ENCODE results near the gene BCS1L.

Gene BCS1L, protein sequence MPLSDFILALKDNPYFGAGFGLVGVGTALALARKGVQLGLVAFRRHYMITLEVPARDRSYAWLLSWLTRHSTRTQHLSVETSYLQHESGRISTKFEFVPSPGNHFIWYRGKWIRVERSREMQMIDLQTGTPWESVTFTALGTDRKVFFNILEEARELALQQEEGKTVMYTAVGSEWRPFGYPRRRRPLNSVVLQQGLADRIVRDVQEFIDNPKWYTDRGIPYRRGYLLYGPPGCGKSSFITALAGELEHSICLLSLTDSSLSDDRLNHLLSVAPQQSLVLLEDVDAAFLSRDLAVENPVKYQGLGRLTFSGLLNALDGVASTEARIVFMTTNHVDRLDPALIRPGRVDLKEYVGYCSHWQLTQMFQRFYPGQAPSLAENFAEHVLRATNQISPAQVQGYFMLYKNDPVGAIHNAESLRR

DNA sequence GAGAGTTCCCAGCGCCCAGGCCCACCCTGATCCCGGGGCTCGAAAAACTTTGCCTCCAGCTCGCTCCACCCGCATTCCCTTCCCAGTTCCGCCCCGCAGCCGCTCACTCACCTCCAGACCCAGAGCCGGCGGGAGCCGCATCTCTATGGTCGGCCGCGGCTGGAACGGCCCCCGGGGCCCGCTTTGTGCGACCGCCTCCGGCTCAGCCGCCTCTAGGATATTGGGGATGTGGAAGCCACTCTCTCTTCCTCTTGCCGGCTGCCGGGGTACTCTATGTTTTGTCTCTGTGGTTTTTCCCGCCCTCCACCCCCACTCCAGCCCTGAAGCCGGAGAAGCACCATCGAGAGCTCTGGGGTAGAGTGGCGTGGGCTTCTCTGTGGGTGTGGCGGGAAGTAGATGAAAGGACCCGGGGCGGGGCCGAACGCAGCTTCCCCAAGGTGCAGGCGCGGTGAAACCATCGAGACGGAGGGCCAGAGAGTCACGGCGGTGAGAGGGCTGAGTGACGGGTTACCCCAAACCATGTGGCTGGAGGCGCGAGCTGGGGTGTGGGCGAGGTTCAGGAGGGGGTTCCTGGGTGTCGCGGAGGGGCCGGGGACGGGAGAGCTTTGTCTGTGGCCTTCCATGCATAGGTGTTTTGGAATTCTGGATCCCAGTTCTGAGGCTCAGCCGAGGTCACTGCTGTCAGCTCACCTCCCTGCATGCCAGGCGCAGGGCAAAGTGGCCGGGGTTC, at the start of gene BCS1L, which contains the start of gene ZNF142:
BCS1L (plus strand) TSS at position 426 of the 730 bp plus-strand sequence. CDS start 1,305 bp downstream, outside the sequence.
ZNF142 (minus strand) TSS at position 366 of the 730 bp plus-strand sequence. CDS start 3,194 bp downstream, outside the sequence.
- H3K4me3 ChIP-seq (ENCODE audit: low read depth, low read length), result peak within 1 kb of the TSS; percentile 94
- DNase-seq (ENCODE audit: low read depth), result peak; percentile 66

DNA sequence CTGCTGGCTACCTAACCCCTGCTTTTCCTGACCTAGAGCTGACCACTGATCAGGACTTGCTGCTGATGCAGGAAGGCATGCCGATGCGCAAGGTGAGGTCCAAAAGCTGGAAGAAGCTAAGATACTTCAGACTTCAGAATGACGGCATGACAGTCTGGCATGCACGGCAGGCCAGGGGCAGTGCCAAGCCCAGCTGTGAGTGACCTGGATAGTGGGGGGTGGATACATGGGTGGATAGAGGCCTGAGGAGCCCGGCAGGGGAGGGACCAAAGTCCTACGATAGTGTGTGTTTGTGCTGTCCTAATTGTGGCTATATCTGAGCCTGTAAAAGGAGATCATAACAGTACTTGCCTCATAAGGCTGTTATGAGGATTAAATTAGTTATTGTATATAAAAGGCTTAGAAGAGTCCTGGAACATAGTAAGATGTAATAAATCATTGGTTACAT, 43.6 kb upstream of the BCS1L start:
- no peak for DNase-seq (ENCODE audit: low read depth)
- H3K4me3 ChIP-seq (ENCODE audit: low read depth, low read length), result no peak overlapping the region

DNA sequence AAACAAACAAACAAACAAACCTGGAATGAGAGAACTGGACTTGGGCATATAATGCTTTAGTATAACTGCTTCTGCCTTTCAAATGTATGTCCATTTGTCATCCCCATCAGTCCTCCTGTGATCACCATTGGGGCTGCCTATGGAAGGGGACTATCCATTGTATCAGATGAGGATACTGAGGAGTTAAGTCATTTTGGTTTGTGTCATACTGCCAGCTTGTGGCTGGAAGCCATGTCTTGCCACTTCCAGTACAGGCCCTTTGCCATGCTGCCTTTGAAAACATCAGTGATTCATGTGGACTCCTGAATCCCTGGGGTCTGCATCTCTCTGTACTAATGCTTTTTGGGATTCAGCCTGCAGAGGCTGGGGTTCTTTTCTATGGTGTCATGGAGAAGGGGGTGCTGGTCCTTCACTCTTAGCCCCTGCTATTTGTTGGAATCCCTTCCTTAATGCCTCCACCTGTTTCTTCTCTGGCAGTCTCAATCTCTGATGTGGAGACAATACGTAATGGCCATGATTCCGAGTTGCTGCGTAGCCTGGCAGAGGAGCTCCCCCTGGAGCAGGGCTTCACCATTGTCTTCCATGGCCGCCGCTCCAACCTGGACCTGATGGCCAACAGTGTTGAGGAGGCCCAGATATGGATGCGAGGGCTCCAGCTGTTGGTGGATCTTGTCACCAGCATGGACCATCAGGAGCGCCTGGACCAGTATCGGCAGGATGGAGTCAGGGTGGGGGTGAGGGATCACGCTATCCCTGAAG, 41.2 kb upstream of the BCS1L start:
- DNase-seq (ENCODE audit: low read depth), result no peak
- no peak overlapping the region for H3K4me3 ChIP-seq (ENCODE audit: low read depth, low read length)

DNA sequence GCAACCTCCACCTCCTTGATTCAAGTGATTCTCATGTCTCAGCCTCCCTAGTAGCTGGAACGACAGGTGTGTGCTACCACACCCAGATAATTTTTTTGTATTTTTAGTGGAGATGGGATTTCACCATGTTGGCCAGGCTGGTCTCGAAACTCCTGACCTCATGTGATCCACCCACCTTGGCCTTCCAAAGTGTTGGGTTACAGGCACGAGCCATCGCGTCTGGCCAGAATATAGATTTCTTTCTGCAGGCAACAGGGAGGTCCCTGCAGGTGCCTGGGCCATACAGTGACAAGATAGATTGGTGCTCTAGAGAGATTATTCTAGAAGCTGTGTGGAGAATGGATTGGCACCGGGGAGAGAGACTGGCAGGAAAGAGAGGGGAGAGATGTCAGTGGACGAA, 38.5 kb upstream of the BCS1L start:
- no peak for DNase-seq (ENCODE audit: low read depth)
- H3K4me3 ChIP-seq (ENCODE audit: low read depth, low read length), result no peak overlapping the region

DNA sequence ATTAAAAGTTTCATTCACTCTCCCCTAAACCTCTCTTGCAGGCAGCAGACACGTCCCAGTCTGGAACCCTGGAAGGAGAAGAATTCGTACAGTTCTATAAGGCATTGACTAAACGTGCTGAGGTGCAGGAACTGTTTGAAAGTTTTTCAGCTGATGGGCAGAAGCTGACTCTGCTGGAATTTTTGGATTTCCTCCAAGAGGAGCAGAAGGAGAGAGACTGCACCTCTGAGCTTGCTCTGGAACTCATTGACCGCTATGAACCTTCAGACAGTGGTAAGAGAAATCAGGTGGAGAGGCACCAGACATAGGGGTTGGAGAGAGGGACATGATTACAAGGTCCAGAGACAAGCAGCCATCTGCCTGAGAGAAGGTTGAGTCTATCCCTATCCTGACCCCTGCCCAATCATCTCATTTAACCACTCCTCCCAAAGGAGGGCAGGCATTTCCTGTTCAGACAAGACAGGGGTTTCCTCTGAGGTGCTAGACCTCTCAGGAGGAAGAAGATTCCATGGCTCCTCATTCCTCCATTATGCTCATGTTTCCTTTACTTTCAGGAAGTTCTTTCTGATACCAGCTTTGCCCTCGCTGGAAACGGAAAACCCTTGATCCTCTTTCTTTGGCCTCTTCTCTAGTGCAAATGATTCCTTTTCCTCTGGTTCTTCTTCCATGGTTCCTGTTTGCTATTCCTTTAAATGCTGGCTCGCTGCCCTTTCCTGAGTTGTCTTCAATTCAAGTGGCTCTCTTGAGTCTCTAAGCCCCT, 36.7 kb upstream of the BCS1L start:
- no peak for DNase-seq (ENCODE audit: low read depth)
- no peak overlapping the region for H3K4me3 ChIP-seq (ENCODE audit: low read depth, low read length)

DNA sequence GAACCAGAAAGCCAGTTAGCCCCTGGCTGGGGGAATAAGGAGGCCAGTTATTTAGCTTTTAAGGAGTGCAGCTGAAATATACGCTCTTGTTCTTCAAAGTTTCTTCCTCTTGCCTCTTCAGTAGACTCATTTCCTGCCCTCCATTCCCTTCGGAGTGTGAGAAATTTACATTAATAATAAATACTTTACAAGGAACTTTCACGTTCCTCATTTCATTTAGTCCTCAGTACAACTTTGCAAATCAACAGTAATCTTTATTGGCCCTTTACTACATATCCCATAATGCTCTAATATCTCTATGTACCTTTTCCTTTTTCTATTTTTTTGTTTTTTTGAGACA, 36.1 kb upstream of the BCS1L start:
- H3K4me3 ChIP-seq (ENCODE audit: low read depth, low read length), result no peak overlapping the region
- no peak for DNase-seq (ENCODE audit: low read depth)

DNA sequence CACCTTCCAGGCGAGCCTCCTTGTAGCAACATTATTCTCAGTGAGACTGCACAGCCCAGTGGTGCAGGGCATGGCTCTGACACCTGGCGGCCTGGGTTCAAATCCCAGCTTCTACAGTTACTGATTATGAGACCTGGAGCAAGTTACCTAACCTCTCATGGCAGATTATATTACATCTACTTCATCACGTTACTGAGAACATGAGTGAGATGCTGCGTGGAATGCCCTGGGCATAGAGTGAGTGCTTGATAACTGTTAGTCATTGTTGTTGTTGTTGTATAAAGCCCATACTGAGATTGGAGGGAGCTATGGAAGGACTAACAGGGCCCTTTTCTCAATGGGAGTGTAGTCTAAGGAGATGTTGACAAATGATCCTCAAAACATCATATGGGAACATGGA, 33.1 kb upstream of the BCS1L start:
- H3K4me3 ChIP-seq (ENCODE audit: low read depth, low read length), result no peak overlapping the region
- no peak for DNase-seq (ENCODE audit: low read depth)

DNA sequence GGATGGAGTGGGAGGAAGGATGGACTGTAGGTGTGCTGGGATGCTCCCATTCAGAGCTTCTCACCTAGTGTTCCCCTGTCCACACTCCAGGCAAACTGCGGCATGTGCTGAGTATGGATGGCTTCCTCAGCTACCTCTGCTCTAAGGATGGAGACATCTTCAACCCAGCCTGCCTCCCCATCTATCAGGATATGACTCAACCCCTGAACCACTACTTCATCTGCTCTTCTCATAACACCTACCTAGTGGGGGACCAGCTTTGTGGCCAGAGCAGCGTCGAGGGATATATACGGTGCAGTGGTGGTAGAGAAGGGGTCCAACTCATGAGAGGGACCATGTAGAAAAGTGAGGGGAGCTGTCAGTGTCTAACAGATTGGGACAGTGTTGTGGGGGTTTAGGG, 31.5 kb upstream of the BCS1L start:
- H3K4me3 ChIP-seq (ENCODE audit: low read depth, low read length), result no peak overlapping the region
- DNase-seq (ENCODE audit: low read depth), result no peak

DNA sequence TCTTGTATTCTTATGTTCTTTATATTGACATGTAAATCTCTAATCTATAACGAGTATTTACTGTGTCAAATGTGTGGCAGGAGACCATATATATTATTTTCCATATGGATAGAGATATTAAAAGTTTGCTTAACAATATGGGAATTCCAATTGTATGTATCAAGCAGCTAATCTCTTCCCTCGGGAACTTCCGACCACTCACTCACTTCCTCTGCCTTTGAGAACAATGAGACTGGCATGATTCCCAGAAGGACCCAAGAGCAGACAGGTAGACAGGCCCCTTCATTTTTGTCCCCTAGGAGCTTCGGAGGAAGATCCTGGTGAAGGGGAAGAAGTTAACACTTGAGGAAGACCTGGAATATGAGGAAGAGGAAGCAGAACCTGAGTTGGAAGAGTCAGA, 27.6 kb upstream of the BCS1L start:
- DNase-seq (ENCODE audit: low read depth), result peak; percentile 9
- H3K4me3 ChIP-seq (ENCODE audit: low read depth, low read length), result no peak overlapping the region

DNA sequence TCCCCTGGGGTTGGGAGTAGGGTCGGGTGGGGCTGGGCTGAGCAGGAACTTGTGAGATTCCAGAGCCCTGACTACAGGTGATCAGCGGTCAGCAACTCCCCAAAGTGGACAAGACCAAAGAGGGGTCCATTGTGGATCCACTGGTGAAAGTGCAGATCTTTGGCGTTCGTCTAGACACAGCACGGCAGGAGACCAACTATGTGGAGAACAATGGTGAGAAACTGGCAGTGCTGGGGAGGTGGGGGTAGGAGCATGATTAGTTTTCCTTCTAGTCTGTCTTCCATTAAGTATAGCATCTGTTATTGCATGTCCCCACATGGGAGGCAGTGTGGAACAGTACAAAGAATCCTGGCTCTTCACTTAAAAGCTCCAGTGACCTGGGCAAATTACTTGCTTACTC, 23.8 kb upstream of the BCS1L start:
- DNase-seq (ENCODE audit: low read depth), result no peak
- no peak overlapping the region for H3K4me3 ChIP-seq (ENCODE audit: low read depth, low read length)

DNA sequence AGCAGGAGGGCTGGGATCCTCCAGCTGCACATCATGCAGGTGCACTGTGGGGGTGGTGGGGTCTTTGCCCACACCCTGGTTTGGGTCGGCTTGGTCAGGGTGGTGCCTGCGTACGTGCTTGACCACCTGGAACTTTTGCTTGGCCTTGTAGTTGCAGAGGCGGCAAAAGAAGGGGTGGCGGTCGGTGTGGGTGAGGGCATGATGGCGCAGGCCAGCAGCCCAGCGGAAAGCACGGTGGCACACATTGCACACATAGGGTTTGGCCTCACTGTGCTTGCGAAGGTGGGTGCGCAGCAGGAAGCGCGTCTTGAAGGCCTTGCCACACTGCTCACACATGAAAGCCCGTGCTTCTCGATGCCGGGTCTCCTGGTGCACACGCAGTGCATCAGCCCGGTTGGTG, 21.1 kb upstream of the BCS1L start:
- H3K4me3 ChIP-seq (ENCODE audit: low read depth, low read length), result no peak overlapping the region
- DNase-seq (ENCODE audit: low read depth), result no peak

DNA sequence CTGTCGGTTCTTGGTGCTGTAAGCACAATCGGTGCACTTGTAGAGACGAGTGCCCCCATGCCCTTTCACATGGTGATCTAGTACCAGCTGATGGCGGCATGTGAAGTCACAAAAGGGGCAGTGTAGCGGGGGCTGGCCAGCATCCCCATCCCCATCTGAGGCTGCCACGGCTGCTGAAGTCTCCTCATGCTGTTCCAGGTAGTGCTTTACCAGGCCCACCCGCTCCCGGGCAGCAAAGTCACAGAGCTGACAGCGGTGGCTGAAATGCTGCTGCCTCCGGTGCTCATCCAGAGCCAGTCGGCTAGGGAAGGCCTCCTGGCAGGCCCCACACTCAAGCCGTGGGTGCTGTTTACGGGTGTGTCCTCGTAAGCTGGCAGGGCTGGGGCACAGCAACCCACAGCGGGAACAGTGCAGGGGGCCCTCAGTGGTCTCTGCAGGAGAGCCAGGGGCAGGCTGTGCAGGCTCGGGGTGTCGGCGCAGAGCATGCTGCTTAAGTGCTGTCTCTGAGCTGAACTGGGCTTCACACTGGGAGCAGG, 17.3 kb upstream of the BCS1L start:
- H3K4me3 ChIP-seq (ENCODE audit: low read depth, low read length), result no peak overlapping the region
- DNase-seq (ENCODE audit: low read depth), result no peak

DNA sequence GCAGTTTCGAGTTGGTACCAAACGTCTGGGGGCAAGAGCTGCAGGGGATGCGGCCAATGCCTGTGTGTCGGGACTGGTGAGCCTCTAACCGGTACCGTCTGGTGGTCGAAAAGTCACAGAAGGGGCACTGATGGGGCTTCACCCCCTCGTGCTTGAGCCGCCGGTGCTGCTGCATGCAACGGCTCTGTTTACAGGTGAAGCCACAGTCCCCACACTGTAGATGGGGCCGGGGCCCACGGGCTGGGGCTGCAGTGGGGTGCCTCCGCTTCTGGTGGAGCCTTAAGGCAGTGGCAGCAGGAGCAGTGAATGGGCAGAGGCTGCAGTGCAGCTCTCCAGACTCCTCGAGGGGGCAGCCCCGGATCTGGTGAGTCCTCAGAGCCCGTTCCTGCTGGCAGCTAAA, 16.7 kb upstream of the BCS1L start:
- H3K4me3 ChIP-seq (ENCODE audit: low read depth, low read length), result no peak overlapping the region
- DNase-seq (ENCODE audit: low read depth), result no peak

DNA sequence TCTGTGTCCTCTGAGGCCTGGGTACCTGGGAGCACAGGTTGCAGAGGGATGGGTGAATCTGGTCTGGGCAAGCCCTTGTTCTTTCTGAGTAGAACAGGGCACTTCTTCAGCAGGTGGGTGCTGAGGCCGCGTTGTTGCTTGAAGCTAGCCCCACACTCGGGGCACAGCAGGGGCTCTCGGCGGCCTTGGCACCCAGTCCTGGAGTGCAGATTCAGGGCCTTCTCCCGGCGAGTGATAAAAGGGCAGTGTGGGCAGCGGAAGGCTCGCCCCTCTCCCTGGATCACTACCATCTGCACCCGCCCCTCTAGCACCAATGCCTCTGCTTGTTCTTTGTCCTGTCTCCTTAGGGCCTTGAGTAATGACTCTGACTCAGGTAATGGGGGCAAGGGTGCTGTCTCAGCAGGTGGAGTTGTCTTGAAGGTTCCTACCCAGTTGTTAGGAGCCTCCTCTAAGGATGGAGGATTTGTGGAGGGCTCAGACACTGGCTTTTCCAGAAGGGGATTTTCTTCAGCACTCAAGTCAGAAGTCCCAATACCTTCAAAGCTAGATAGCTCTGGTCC, 15.7 kb upstream of the BCS1L start:
- no peak for DNase-seq (ENCODE audit: low read depth)
- H3K4me3 ChIP-seq (ENCODE audit: low read depth, low read length), result no peak overlapping the region

DNA sequence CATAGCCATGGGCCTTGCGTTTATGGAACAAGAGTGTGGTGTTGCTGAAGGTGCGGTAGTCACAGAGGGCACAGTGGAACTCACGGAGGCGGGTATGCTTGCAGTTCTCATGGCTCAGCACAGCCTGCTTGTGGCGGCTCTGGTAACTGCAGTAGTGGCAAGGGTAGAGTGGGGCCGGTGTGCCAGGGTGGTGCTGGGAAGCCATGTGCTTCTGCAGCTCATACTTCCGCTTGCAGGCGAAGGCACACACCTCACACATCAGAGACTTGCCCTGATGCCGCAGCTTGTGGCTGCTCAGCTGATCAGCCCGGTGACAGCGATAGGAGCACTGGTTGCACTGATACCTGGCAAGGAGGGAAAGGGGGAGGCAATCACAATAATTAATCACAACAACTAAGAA, 14.8 kb upstream of the BCS1L start:
- no peak for DNase-seq (ENCODE audit: low read depth)
- H3K4me3 ChIP-seq (ENCODE audit: low read depth, low read length), result no peak overlapping the region

DNA sequence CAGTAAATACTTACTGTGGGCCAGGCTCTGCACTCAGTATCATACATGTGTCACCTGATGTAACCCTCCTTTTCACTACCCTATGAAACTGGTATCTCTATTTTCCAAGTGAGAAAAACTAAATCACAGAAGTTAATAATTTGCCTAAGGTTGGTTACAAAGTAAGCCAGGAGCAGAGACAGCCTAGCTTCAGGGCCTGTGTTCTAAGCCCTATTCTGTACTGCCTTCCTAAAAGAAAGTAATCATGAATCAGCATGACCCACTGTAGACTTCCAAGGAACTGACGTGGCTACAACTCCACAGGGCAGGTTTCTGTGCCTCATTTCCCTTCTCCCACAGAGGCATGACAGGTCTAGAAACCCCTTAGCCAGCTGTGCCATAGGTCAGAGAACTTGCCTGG, 14.4 kb upstream of the BCS1L start:
- H3K4me3 ChIP-seq (ENCODE audit: low read depth, low read length), result no peak overlapping the region
- peak; percentile 30 for DNase-seq (ENCODE audit: low read depth)

DNA sequence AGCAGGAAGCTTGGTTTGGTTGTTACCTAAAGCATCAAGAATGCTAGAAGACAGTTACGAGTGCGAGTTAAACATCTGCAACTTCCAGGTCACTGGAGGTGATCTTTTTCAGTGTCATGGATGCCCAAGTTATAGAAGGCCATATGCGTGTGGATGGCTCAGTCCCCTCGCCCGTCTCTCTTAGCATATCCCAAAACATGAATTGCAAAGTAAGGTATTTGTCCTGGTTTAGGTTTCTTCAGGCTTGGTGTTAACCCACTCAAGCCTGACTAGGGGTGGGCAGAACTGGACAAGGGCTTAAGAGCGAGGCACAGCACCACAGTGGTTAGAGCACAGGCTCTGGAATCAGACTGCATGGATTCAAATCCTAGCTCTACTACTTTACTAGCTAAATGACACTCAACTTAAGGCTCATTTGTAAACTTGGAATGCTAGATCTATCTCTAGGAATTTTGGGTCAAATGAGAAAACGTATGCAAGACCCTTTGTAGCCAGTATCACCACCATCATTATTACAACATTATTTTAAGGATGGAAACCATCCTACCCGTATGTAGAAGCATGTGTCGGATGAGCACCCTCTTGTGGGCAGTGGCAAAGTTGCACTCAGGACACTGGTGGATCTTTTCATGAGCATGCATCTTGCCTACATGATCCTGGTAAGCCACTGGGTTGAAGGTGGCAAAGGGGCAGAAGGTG, 11.2 kb upstream of the BCS1L start:
- no peak for DNase-seq (ENCODE audit: low read depth)
- H3K4me3 ChIP-seq (ENCODE audit: low read depth, low read length), result no peak overlapping the region

DNA sequence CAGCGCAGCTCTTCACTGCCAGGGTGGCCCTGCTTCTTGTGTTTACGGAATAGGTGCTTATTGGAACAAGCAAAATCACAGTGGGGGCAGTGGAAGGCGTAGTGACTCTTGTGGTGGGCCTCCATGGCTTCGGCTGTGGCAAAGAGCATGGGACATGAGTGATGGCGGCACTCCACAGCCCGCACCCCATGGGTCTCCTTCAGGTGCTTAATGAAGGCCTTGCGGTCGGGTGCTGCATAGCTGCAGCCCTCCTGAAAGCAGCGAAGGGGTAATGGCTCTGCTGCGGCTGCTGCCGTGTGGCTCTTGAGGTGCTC, 10.7 kb upstream of the BCS1L start:
- no peak for DNase-seq (ENCODE audit: low read depth)
- no peak overlapping the region for H3K4me3 ChIP-seq (ENCODE audit: low read depth, low read length)

DNA sequence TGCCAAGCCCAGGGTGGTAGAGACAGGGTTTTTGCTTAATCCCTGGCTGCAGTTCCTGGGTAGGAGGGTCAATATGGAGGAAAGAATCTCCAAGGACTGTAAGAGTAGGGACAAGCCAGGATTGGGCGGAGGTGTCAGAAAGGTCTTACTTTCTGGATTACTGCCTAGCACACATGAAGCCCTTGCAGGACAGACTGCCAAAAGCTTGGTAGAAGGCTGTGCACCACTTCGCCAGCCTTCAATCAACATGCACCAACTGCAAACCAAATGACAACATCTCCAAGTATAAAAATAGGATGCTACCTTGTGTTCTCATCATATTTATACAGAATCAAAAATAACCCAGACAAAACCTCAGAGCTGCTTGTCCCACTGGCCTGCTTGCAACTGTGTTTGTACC, 3.7 kb upstream of the BCS1L start:
- no peak for DNase-seq (ENCODE audit: low read depth)
- H3K4me3 ChIP-seq (ENCODE audit: low read depth, low read length), result no peak overlapping the region
